H4 (cell line): ENCODE data around the gene THSD7A. TPM values are rescaled to one million over a fixed set of nuclear protein-coding genes. Genes with fewer than 3 reads are reported as not detected.
A peak's percentile ranks its signal among the peaks of the same experiment; 100 is the strongest.

ENCODE experiments used
- DNase-seq: peaks from one replicate; pipeline ENCODE4 v3.0.0-alpha.2; 2015; ENCODE audit warnings: low spot score
- total RNA-seq: library from RNA; depleted of rRNA; stranded (reverse); fragments of >200 nt; shearing (Covaris generic); gene quantifications from 2 replicates; pipeline ENCODE4 v1.2.3, GENCODE V29; 2014

THSD7A gene
- total RNA-seq, 1 experiment from 2014 or later = 0.41 TPM

DNA sequence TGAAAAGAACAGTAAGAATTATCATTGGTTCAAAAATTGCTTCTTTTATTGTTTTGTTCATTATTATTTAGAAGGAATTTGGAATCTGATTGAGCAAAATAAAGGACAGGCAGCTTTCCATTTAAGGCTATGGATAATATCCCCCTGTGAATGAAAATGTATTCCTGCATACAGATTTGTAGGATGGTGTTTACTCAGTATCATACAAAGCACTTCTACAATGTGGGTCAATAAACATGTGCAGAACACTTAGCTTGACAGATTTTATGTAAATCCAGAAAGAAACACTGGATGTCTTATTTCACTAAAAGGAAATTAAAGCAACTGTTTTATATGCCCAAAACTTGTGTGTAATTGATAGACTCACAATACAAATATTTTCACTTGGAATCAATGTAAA is 189.7 kb downstream of the THSD7A start:
- no peak for DNase-seq

GRCh38 chr7:11638011-11638774 is 193.8 kb downstream of the THSD7A start:
- no peak for DNase-seq

DNA sequence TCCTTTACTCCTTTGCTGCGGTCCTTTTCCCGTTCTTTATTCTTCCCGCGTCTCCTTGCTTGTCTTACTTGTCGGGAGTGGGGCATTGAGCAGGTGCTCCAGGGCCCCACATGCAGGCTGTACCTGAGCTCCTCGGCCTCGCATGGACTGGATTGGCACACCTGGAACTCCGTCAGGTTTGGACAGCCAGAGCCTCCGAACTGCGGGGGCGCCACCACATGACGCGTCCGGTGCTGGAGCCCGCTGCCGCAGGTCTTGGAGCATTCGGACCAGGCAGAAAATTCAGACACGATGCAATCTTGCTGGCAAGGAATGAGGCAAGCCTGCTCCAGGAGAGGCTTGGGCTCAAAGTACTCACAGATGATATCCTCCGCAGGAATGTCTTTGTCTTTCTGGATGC is 195.7 kb downstream of the THSD7A start:
- no peak for DNase-seq

DNA sequence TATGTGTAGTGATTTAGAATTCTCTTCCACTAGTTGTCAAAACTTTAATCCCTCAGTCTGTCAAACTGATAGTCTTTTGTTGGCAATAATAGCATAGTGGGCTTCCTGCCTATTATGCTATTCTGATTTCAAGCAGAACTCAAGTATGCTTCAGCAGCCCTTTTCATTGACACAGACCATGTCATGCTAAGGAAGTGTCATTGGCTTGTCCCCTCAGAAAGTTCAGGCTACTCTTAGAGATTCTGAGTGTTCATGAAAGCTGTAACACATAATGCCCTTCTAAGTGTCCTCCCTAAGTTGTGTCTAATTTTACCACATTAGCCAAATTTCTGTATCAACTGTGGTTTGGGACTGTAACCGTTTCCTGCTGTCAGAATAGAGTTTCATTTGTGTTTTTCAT is 198.7 kb downstream of the THSD7A start:
- no peak for DNase-seq

DNA sequence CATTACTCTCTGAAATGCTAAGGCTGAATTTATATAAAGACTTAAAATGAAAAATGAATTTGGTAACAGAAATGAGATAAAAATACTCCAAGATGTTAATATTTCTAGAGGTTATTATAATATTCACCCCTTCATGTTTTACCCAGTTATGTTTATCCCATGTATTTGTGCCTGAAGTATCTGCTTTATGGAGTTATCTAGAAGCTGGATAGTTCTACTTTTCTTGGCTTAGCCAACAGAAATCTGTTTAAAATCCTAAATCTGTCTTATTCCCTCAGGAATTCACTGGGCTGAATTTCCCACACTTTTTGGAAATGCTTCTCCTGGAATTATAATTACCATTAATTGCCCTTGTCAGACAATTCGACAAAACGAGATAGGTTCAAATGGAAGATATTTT is 201.6 kb downstream of the THSD7A start:
- DNase-seq = no peak

GRCh38 chr7:11625669-11626068 is 206.3 kb downstream of the THSD7A start:
- no peak for DNase-seq

DNA sequence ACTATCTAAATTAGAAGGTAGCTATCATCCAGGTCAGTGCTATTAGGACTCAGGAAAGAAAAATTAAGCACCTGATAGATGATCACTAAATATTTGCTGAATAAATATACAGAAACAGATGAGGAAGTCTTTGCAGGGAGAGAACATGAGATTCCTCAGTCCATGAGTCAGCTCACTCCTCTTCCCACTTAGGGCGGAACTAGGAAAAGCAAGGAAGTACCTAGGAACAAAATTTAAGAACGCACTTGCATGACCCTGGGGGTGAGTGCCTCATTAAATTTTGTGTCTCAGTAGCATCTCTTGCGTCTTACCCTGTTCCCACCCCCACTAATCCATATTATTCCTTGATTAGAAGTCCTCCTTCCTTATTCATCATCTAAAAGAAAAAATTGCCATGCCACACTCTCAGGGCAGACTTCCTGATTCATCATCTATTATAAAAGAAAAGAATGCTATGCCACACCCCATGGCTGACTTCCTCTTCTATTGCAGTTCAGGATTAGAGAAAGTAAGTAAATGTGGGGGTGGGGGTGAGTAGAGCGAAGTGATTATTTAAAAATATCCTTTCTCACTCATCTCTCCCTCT is 208.8 kb downstream of the THSD7A start:
- DNase-seq = no peak

GRCh38 chr7:11620406-11621253 is 211.4 kb downstream of the THSD7A start:
- no peak for DNase-seq

- DNase-seq = no peak
Observed at GRCh38 chr7:11616466-11616865, 215.5 kb downstream of the THSD7A start.

DNA sequence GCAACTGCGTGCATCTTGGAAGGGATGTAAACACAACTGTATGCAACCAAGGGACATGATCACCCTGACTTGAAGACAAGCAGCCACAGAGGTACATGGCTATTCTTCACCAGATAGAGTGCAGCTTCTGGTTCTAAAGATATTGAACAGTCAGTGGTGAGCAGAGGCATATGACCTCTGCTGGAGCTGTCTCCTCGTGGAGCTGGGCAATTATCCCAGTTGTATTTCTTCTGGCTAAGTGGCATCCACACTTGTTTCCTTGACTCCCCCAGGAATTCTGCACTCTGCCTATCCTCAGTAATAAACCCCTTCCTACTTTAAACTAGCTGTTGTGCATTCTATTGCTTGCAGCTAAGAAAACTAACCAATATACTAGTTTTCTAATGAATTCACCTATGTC is 216.8 kb downstream of the THSD7A start:
- DNase-seq = no peak

- no peak for DNase-seq
Observed at GRCh38 chr7:11613292-11613930, 218.6 kb downstream of the THSD7A start.

GRCh38 chr7:11612737-11613136 is 219.3 kb downstream of the THSD7A start:
- no peak for DNase-seq

DNA sequence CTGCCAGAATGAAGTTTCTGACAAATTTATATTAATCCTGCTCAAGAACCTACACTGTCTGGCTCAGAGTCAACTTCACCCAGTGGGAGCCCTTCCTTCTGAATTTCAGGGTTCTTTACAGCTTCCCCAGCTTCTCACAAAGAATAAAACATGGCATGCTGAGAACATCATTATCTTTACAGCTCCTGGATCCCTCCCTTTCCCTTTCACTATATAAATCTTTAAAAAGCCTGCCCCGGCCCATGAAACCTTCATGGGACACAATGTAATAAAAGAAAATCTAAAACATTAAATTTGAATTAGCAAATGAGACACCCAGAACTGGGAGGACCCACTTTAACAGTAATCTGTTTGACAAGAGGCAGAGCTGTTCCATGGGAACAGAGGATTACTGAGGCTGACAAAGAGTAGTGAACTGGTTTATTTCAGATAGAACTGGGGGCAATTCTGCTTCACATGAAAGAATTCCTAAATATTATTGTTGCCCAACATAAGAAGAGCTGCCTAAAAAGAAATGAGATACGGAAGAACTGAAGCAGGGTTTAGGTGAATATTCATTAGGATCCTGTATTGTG is 222.8 kb downstream of the THSD7A start:
- no peak for DNase-seq

DNA sequence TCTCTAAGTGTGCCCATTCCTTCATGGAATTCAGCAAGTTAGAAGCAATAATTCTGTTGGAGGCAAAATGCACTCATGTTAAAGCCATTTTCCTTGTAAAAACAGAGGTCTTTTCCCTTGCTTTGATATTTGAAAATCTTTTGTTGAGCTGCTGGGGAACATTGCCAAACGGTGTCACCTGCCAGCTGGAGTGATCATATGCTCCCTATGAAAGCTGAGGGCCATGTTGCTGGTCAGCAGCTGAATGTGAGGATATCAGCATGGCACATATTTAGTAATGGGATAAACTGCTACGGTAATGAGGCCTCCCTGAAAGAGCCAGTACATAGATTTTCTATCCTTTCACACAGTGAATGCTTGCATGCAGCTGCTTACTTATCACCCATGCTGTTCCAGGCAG is 224.3 kb downstream of the THSD7A start:
- no peak for DNase-seq

DNA sequence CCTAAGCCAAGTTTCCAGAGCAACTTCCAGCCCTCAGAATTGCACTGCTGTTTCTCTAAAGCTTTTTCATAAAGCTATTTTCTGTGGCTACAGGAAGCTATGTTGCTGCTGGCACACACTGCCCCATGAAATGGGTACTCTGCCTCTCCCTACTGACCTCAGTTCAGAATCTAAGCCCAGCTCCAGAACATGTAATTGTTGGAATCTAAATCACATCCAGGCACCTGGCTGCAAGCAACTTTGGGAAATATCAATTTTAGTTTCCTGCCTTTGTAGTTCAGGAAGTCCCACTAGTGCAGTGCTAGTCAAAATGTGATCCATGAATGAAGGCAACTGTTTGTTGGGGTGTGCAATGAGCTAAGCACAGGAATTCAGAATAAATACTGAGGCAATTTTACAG is 226.2 kb downstream of the THSD7A start:
- DNase-seq = no peak

DNA sequence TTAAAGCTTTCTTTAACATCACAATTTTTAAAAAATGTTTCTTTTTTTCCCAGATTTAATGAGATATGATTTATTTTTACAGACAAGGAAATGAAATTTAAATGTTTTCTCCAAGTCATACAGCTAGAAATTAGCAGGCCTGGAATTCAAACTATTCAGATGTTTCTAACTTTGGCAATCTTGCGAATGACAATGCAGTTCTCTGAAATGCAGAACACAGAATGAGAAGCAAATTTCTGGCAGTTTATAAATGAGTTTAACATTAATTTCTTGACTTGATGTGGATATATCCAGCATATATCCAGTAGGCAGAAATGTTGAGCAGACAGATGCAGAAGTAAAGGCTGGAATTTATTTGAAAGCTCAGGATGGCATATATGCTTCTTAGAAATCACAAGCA is 227.5 kb downstream of the THSD7A start:
- DNase-seq = no peak

- no peak for DNase-seq
Observed at GRCh38 chr7:11601761-11602160, 230.2 kb downstream of the THSD7A start.

- DNase-seq = no peak
Observed at GRCh38 chr7:11593322-11593721, 238.7 kb downstream of the THSD7A start.

- DNase-seq = peak; percentile 63
Observed at GRCh38 chr7:11592699-11593098, 239.3 kb downstream of the THSD7A start.

DNA sequence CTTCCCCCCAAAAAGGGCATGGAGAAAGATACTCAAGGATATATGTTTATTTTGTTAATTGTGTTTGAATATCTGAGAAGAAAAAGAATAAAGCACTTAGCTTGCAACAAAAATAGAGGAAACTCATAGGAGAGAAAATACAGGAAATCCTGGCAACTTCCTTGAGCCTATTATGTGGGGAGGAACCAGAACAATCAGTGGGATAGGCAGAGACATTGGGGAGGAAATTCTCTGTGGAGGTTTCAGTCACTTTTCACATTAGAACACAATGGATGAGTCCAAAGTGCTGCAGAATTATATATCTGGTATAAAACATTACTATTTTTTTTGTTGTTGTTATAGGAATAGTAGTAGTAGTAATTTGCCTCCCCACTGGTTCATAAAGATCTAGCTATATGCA is 240.1 kb downstream of the THSD7A start:
- no peak for DNase-seq

DNA sequence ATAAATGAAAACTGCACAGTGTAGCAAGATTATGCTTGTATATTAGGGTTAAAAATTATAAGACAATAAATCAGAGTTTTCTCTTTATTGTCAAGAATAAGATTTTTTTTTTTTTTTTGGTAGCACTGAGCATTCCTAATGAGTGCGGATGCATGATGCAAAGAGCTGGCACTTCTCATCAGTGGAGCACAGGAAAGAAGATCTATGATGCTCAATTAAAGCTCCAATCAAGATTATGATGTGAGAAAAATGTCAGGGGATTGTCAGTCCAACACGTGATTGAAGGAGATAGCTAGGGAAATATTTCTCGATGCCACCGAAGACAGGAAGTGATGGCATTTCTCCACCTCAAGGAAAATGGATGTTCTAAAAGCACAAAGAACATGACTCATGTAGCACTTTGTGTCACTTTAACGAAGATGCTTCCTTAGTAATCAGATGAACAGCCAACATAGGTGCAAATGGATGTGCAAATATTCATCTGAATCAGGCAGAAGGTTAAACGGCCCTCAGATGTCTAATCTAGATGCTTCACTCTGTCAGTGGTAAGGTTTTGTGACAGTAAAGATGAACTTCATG is 240.9 kb downstream of the THSD7A start:
- DNase-seq = no peak

DNA sequence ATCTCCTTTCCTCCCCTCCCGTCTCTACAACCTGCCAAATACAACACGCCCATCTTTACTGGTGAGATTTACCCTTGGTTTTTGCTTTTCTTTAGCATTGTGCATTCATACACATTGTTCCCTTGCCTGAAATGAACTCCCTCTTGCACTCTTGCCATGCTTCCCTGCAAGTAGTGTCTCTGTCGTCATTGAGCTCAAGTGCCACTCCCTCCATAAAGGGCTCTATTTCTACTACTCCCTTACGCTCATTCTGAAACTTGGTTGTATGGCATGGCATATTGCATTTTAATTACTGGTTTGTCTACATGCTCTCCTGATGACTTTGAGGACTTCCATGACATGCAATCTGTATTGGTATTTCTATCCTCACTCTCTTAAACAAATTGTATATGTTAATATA is 242.7 kb downstream of the THSD7A start:
- DNase-seq = no peak
